Progenitor cell of endocrine pancreas (in vitro differentiated cells): ENCODE results near the gene ING2. TPM values are rescaled to one million over a fixed set of nuclear protein-coding genes. Genes with fewer than 3 reads are reported as not detected.

Experiments used
- DNase-seq: peaks from one replicate; pipeline ENCODE4 v3.0.0; 2021; ENCODE audit warnings: low spot score; ENCODE audit not compliant: unreplicated experiment
- H3K27ac Mint-ChIP-seq: 2 replicates; pipeline ENCODE4 v1.8.0; 2021; ENCODE audit warnings: mild to moderate bottlenecking, moderate library complexity, mixed read lengths
- H3K27me3 Mint-ChIP-seq: 2 replicates; pipeline ENCODE4 v1.8.0; 2021; ENCODE audit warnings: mixed read lengths
- H3K36me3 Mint-ChIP-seq: 2 replicates; pipeline ENCODE4 v1.8.0; 2022; ENCODE audit warnings: mixed read lengths; ENCODE audit not compliant: insufficient read depth
- H3K4me1 Mint-ChIP-seq: 2 replicates; pipeline ENCODE4 v1.8.0; 2021; ENCODE audit warnings: low read depth, mixed read lengths
- H3K4me3 Mint-ChIP-seq: 2 replicates; pipeline ENCODE4 v1.8.0; 2021; ENCODE audit warnings: low read depth, mild to moderate bottlenecking, moderate library complexity, mixed read lengths
- H3K9me3 Mint-ChIP-seq: 2 replicates; pipeline ENCODE4 v1.8.0; 2021; ENCODE audit warnings: low read depth, mixed read lengths
- total RNA-seq: library from RNA; stranded (reverse); gene quantifications from 2 replicates; pipeline ENCODE4 v1.2.1, GENCODE V29; 2021
- TF ChIP-seq, protein P1 (sequence below): fragments of 200-600 bp; sonication (generic); IDR thresholded peaks from one replicate; pipeline ENCODE4 v1.5.0; 2021; ENCODE audit warnings: antibody characterized with exemption, mild to moderate bottlenecking; ENCODE audit not compliant: unreplicated experiment

The ING2 gene
- total RNA-seq, 1 donor from 2014 or later: 19.9 TPM

- H3K27ac Mint-ChIP-seq: no peak overlapping the region
- no peaks in the 10 kb centered on the region for H3K27me3 Mint-ChIP-seq
- no peaks in the 10 kb centered on the region for H3K9me3 Mint-ChIP-seq
- DNase-seq: no peak
- H3K4me1 Mint-ChIP-seq: peaks cover 14% of the 10 kb centered on the region
- peaks cover 7% of the 10 kb centered on the region for H3K36me3 Mint-ChIP-seq
- TF ChIP-seq, protein P1, sequence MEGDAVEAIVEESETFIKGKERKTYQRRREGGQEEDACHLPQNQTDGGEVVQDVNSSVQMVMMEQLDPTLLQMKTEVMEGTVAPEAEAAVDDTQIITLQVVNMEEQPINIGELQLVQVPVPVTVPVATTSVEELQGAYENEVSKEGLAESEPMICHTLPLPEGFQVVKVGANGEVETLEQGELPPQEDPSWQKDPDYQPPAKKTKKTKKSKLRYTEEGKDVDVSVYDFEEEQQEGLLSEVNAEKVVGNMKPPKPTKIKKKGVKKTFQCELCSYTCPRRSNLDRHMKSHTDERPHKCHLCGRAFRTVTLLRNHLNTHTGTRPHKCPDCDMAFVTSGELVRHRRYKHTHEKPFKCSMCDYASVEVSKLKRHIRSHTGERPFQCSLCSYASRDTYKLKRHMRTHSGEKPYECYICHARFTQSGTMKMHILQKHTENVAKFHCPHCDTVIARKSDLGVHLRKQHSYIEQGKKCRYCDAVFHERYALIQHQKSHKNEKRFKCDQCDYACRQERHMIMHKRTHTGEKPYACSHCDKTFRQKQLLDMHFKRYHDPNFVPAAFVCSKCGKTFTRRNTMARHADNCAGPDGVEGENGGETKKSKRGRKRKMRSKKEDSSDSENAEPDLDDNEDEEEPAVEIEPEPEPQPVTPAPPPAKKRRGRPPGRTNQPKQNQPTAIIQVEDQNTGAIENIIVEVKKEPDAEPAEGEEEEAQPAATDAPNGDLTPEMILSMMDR: no peak
- H3K4me3 Mint-ChIP-seq: no peak overlapping the region
Observed at GRCh38 chr4:183508697-183509335, 4.0 kb downstream of the ING2 start.

GRCh38 chr4:183515411-183515810 is 10.6 kb downstream of the ING2 start:
- no peaks in the 10 kb centered on the region for H3K9me3 Mint-ChIP-seq
- no peaks in the 10 kb centered on the region for H3K27me3 Mint-ChIP-seq
- H3K27ac Mint-ChIP-seq: no peak overlapping the region
- H3K4me3 Mint-ChIP-seq: no peak overlapping the region
- H3K36me3 Mint-ChIP-seq: peaks cover 3% of the 10 kb centered on the region
- H3K4me1 Mint-ChIP-seq: no peaks in the 10 kb centered on the region
- TF ChIP-seq, protein P1: no peak
- no peak for DNase-seq

DNA sequence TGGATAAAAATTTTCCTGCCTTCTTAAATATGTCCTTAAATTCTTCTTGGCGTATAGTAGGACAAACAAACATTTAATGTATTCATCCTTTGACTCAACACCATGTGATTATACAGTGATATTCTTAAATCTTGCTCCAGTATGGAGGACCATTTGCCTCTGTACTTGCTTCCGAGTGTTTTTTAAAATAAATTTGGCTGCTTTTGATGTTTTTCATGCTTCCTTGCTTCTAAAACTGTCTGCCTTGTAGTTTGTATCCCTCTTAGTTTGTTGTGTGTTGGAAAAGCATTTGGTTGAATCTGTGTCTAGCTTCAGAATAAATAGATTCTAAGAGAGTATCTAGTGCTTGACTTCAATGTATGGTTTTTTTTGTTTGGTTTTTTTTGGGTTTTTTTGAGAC is 12.3 kb downstream of the ING2 start:
- Mint-ChIP-seq H3K27me3 (no peaks in the 10 kb centered on the region), H3K4me1 (no peaks in the 10 kb centered on the region), H3K9me3 (no peaks in the 10 kb centered on the region), H3K36me3 (no peaks in the 10 kb centered on the region), H3K4me3 (no peak overlapping the region), H3K27ac (no peak overlapping the region)
- DNase-seq: no peak
- TF ChIP-seq, protein P1: no peak

DNA sequence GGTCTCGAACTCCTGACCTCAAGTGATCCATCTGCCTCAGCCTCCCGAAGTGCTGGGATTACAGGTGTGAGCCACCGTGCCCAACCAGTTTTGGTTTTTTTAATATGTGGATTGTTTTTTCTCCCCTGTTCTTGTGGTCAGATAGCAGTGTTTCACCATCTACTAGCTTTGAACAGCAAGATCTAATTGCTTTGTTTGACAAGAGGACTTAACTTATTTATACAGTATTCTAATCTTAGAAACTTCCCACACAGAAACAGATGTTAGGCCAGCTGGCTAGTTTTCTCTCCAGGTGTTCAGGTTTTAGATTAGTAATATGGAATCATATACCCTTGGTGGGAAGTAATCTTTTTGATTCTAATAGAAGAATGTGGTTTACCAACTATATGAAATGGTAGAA is 12.9 kb downstream of the ING2 start:
- Mint-ChIP-seq H3K27ac (no peak overlapping the region), H3K27me3 (no peaks in the 10 kb centered on the region), H3K4me3 (no peak overlapping the region), H3K9me3 (no peaks in the 10 kb centered on the region), H3K4me1 (peaks cover 3% of the 10 kb centered on the region), H3K36me3 (no peaks in the 10 kb centered on the region)
- DNase-seq: no peak
- TF ChIP-seq, protein P1: no peak

GRCh38 chr4:183522821-183523220 is 18.0 kb downstream of the ING2 start:
- no peak overlapping the region for H3K4me3 Mint-ChIP-seq
- H3K27ac Mint-ChIP-seq: no peak overlapping the region
- peaks cover 11% of the 10 kb centered on the region for H3K4me1 Mint-ChIP-seq

More at GRCh38 chr4:183522821-183523220, 18.0 kb downstream of the ING2 start:
- Mint-ChIP-seq H3K36me3 (no peaks in the 10 kb centered on the region), H3K27me3 (no peaks in the 10 kb centered on the region), H3K9me3 (no peaks in the 10 kb centered on the region)
- TF ChIP-seq, protein P1: no peak
- DNase-seq: no peak
